ENCODE data around the gene MTG1.

DNA sequence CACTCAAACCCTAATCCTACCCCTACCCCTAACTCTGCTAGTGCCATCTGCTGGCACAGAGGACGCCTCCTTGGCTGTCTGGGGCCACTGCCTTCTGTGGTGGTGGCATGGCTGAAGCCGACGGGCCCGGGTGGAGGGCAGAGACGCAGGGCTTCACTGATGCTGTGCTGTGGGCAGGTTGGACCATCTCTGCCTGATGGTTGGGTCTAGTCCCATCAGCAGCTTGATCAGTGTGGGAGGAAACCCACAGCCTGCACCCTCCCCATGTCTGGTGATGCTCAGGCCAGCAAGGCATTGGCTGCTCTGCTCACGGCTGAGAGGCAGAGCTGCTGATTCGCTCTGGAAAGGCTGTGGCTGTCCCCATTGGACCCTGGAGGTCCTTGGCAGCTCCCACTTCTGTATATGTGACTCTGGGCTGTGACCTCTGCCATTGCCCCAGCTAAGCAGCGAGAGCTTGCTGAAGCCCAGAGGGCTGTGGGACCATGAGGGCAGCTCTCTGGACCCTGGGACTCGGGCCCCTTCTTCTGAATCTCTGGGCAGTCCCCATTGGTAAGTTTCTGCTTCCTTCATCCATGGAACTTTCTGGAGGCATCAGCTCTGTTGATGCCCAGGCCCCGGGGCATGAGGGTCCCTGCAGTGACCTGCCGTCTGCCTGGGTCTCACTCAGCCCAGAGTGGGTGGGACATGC lies 59.7 kb downstream of the MTG1 start, which contains the start of gene SCART1:
- TF ChIP-seq, protein P1, sequence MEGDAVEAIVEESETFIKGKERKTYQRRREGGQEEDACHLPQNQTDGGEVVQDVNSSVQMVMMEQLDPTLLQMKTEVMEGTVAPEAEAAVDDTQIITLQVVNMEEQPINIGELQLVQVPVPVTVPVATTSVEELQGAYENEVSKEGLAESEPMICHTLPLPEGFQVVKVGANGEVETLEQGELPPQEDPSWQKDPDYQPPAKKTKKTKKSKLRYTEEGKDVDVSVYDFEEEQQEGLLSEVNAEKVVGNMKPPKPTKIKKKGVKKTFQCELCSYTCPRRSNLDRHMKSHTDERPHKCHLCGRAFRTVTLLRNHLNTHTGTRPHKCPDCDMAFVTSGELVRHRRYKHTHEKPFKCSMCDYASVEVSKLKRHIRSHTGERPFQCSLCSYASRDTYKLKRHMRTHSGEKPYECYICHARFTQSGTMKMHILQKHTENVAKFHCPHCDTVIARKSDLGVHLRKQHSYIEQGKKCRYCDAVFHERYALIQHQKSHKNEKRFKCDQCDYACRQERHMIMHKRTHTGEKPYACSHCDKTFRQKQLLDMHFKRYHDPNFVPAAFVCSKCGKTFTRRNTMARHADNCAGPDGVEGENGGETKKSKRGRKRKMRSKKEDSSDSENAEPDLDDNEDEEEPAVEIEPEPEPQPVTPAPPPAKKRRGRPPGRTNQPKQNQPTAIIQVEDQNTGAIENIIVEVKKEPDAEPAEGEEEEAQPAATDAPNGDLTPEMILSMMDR (conservative IDR thresholded peaks at IDR 0.05; ENCODE audit: low read depth in 2 of 2), result peak in 1 of 2 experiments; percentile 30; a peak in 1 of 4 replicates
- TF ChIP-seq EZH2phosphoT487 (IDR thresholded peaks at IDR 0.05; ENCODE audit: unreplicated experiment) (no peak), JUNB (IDR thresholded peaks at IDR 0.05; ENCODE audit: unreplicated experiment) (no peak), POLR2AphosphoS5 (IDR thresholded peaks at IDR 0.05; ENCODE audit: low read depth) (no peak), EZH2 (IDR thresholded peaks at IDR 0.05; ENCODE audit: low read depth, unreplicated experiment) (no peak)
- TF ChIP-seq, protein P2, sequence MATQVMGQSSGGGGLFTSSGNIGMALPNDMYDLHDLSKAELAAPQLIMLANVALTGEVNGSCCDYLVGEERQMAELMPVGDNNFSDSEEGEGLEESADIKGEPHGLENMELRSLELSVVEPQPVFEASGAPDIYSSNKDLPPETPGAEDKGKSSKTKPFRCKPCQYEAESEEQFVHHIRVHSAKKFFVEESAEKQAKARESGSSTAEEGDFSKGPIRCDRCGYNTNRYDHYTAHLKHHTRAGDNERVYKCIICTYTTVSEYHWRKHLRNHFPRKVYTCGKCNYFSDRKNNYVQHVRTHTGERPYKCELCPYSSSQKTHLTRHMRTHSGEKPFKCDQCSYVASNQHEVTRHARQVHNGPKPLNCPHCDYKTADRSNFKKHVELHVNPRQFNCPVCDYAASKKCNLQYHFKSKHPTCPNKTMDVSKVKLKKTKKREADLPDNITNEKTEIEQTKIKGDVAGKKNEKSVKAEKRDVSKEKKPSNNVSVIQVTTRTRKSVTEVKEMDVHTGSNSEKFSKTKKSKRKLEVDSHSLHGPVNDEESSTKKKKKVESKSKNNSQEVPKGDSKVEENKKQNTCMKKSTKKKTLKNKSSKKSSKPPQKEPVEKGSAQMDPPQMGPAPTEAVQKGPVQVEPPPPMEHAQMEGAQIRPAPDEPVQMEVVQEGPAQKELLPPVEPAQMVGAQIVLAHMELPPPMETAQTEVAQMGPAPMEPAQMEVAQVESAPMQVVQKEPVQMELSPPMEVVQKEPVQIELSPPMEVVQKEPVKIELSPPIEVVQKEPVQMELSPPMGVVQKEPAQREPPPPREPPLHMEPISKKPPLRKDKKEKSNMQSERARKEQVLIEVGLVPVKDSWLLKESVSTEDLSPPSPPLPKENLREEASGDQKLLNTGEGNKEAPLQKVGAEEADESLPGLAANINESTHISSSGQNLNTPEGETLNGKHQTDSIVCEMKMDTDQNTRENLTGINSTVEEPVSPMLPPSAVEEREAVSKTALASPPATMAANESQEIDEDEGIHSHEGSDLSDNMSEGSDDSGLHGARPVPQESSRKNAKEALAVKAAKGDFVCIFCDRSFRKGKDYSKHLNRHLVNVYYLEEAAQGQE (IDR thresholded peaks at IDR 0.05; ENCODE audit: unreplicated experiment), result no peak
